ENCODE data around the gene ATL1.

The ATL1 gene

DNA sequence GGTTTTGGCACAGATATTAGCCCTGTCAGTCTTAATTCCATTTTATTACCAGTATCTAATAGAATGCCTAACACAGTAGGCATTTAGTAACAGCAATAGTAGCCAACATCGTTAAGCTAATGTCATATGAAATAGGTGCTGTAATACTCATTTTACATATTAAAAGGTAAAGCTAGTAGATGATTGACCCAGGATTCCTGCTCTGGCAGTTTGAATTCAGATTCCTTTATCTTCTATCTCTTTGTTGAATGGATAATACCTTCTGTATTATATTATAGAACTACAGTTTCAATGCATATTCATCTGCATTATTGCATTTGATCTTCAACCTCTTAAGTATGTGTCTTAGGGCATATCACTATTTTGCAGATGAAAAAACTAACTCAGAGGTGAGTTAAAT is 2.9 kb downstream of the ATL1 start:
- Histone ChIP-seq H3K4me3 (ENCODE audit: low read length, poor library complexity, severe bottlenecking) (no peak overlapping the region), H3K36me3 (ENCODE audit: insufficient read depth, low read length) (no peaks in the 10 kb centered on the region), H3K9me3 (ENCODE audit: insufficient read depth, low read depth, low read length) (no peaks in the 10 kb centered on the region), H2AFZ (ENCODE audit: low read length) (no peak overlapping the region), H3K79me2 (ENCODE audit: insufficient read depth, low read length) (peaks cover 14% of the 10 kb centered on the region), H3K27me3 (ENCODE audit: insufficient read depth, low read length, poor library complexity, severe bottlenecking) (no peaks in the 10 kb centered on the region), H3F3A (ENCODE audit: low read depth) (no peaks in the 10 kb centered on the region), H3K9ac (ENCODE audit: low read depth, low read length, poor library complexity, severe bottlenecking) (no peak overlapping the region), H3K4me2 (ENCODE audit: low read depth, low read length, poor library complexity, severe bottlenecking) (peak overlapping the region; percentile 89), H3K9me2 (replicated peaks; ENCODE audit: low read depth, low read length) (no peaks in the 10 kb centered on the region), H4K20me1 (ENCODE audit: insufficient read depth, low read length, poor library complexity, severe bottlenecking) (no peaks in the 10 kb centered on the region), H3K4me1 (ENCODE audit: insufficient read depth, low read length, poor library complexity, severe bottlenecking) (peaks cover 24% of the 10 kb centered on the region)
- TF ChIP-seq EZH2phosphoT487 (IDR thresholded peaks at IDR 0.05; ENCODE audit: borderline replicate concordance), result no peak
- TF ChIP-seq CTCF (conservative IDR thresholded peaks at IDR 0.05; ENCODE audit: low read length), result no peak

GRCh38 chr14:50569714-50570274 is 9.8 kb downstream of the ATL1 start:
- Histone ChIP-seq H3K79me2 (ENCODE audit: insufficient read depth, low read length) (peaks cover 4% of the 10 kb centered on the region; the same call in 1 of the 2 replicates), H4K20me1 (ENCODE audit: insufficient read depth, low read length, poor library complexity, severe bottlenecking) (no peaks in the 10 kb centered on the region), H3K9ac (ENCODE audit: low read depth, low read length, poor library complexity, severe bottlenecking) (no peak overlapping the region), H3F3A (ENCODE audit: low read depth) (no peaks in the 10 kb centered on the region), H3K4me1 (ENCODE audit: insufficient read depth, low read length, poor library complexity, severe bottlenecking) (no peaks in the 10 kb centered on the region), H3K27me3 (ENCODE audit: insufficient read depth, low read length, poor library complexity, severe bottlenecking) (no peaks in the 10 kb centered on the region), H3K9me3 (ENCODE audit: insufficient read depth, low read depth, low read length) (peaks cover 12% of the 10 kb centered on the region), H3K9me2 (replicated peaks; ENCODE audit: low read depth, low read length) (no peaks in the 10 kb centered on the region), H2AFZ (ENCODE audit: low read length) (no peak overlapping the region), H3K36me3 (ENCODE audit: insufficient read depth, low read length) (0 out of 2 replicates have a peak, but pooled peaks cover 6% of the 10 kb centered on the region), H3K4me3 (ENCODE audit: low read length, poor library complexity, severe bottlenecking) (no peak overlapping the region), H3K4me2 (ENCODE audit: low read depth, low read length, poor library complexity, severe bottlenecking) (no peak overlapping the region)
- TF ChIP-seq EZH2phosphoT487 (IDR thresholded peaks at IDR 0.05; ENCODE audit: borderline replicate concordance) (no peak), CTCF (conservative IDR thresholded peaks at IDR 0.05; ENCODE audit: low read length) (no peak)

- H3K9ac ChIP-seq (ENCODE audit: low read depth, low read length, poor library complexity, severe bottlenecking), result no peak overlapping the region
- H2AFZ ChIP-seq (ENCODE audit: low read length), result no peak overlapping the region
- no peak overlapping the region for H3K4me2 ChIP-seq (ENCODE audit: low read depth, low read length, poor library complexity, severe bottlenecking)
- no peaks in the 10 kb centered on the region for H3K27me3 ChIP-seq (ENCODE audit: insufficient read depth, low read length, poor library complexity, severe bottlenecking)
- H3K4me1 ChIP-seq (ENCODE audit: insufficient read depth, low read length, poor library complexity, severe bottlenecking), result no peaks in the 10 kb centered on the region
- no peaks in the 10 kb centered on the region for H3F3A ChIP-seq (ENCODE audit: low read depth)
- H3K9me3 ChIP-seq (ENCODE audit: insufficient read depth, low read depth, low read length), result peaks cover 12% of the 10 kb centered on the region
- H3K79me2 ChIP-seq (ENCODE audit: insufficient read depth, low read length), result peaks cover 4% of the 10 kb centered on the region; the same call in 1 of the 2 replicates
- 0 out of 2 replicates have a peak, but pooled peaks cover 6% of the 10 kb centered on the region for H3K36me3 ChIP-seq (ENCODE audit: insufficient read depth, low read length)
- H4K20me1 ChIP-seq (ENCODE audit: insufficient read depth, low read length, poor library complexity, severe bottlenecking), result no peaks in the 10 kb centered on the region
- TF ChIP-seq CTCF (conservative IDR thresholded peaks at IDR 0.05; ENCODE audit: low read length) (no peak), EZH2phosphoT487 (IDR thresholded peaks at IDR 0.05; ENCODE audit: borderline replicate concordance) (no peak)
- H3K9me2 ChIP-seq (replicated peaks; ENCODE audit: low read depth, low read length), result no peaks in the 10 kb centered on the region
- no peak overlapping the region for H3K4me3 ChIP-seq (ENCODE audit: low read length, poor library complexity, severe bottlenecking)
Observed at GRCh38 chr14:50573862-50574261, 13.9 kb downstream of the ATL1 start.
